Measurements from ENCODE around the gene IGFN1.

Gene IGFN1

DNA sequence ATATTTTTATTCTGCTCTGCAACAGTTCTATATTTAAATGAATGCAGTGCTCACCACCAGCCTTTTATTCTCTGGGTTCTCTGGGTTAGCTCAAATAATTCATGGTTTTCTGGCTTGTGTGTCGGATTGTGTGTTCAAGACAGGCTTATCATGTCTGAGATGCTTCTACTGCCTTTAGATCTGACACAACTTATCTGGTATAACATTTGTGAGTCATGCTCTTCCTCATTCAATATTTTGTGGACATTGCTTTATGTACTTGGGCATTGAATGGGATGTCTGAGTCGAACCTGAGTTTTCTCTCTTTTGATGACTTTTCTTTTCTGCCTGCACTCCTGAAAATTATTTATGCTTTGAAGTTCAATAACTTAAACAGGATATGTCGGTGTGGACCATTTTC, 75.1 kb downstream of the IGFN1 start:
- DNase-seq (ENCODE audit: low read depth in 2 of 2), result no peak

DNA sequence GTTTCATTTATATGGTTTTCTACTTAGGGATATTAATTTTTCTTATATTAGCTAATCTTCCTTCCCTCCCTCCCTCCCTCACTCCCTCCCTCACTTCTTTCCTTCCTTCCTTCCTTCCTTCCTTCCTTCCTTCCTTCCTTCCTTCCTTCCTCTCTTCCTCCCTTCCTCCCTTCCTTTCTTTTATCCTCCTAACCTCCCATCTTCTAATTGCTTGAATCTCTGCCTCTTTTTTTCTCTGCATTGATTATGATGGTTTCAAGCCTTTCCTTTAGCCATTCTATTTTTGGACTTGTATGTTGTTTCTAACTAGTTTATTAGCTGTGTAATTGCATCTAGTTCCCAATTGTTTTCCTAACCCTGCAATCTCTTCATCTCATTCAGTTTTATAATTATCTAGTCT, 75.7 kb downstream of the IGFN1 start:
- DNase-seq (ENCODE audit: low read depth in 2 of 2), result no peak

DNA sequence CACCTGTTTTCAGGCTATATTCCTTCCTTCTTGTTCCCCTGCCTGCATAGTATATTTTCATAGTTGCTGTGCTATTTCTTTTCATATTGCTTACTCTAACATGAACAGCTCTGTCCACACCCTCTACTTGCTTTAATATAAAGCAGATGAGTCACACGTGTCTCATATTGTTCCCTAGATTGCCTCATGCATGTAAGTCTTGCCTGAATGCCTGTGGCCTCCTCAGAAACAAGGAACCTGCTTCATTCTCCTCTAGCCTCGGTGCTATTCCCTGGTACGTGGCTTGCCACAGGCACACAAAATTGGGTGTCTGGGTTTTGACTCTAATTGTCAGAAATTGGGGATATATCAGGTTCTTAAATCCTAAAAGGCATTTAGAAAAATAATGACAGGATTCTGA, 76.2 kb downstream of the IGFN1 start:
- DNase-seq (ENCODE audit: low read depth in 2 of 2), result no peak

DNA sequence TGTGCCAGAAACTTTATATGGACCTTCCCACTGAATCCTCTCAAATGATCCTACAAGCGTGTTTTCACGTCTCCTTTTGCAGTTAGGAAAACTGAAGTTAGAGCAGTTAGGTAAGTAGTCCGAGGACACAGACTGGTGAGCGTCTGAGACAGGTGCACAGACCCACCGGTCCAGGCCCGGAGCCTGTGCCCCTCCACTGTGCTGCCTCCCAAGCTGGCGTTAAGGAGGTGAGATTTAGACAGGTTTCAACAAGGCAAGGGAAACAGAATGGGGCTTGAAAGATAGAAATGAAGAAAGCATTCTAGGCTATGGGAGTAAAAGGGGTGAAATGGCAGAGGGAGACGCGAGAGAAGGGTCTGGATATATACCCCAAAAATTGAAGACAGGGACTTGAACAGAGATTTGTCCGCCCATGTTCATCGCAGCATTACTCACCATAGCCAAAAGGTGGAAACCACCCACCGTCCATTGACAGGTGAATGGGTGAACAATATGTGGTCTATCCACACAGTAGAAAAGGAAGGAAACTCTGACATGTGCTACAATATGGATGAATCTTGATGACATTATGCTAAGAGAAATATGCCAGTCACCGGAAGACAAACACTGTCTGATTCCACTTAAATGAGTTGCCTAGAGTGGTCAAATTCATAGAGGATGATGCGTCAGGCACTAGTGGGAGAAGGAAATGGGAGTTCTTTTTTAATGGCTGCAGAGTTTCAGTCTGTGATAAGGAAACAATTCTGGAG, 77.0 kb downstream of the IGFN1 start:
- no peak for DNase-seq (ENCODE audit: low read depth in 2 of 2)

DNA sequence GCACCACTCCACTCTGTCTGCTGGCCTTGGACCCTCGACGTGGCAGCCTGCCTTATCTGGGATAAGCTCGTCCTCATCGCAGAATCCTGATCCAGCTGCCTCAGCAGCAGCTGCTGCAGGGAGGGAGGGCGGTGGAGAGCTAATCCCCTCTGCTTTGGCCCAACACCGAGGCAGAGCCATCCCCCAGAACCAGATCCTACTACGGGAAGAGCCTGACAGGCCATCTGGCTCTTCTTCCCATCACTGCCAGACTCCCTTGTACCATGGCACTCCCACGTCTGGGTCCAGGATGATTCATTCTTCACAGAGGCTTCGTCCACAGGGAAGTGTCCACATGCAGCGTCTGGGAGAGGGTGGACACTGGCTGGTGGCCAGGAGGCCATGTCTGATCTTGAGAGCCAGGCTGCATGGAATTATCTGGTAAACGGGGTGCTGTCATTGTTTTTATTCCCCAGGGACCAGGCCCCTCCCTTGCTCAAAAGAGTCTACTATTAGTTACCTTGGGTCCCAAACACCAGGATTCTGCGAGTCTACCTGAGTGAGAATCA, 78.1 kb downstream of the IGFN1 start:
- DNase-seq (ENCODE audit: low read depth in 2 of 2), result no peak

DNA sequence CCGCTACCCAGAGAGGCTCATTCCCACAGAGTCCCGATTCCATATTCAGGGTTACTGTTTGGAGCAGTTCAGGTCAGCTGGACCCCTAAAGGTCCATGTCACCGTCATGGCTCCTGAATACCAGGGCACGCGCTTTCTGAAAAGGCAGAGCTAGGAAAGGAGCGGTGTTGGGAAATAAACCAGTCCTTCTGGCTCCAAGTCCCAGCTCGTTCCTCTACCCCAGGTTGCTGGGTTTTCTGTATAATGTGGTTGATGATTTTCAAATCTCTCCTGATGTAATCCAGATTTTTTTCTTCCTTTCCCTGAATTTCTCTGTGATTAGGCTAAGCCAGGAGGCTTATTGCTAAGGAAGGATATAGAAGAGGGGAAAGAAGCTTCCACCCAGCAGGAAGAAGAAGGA, 78.7 kb downstream of the IGFN1 start:
- DNase-seq (ENCODE audit: low read depth in 2 of 2), result no peak

DNA sequence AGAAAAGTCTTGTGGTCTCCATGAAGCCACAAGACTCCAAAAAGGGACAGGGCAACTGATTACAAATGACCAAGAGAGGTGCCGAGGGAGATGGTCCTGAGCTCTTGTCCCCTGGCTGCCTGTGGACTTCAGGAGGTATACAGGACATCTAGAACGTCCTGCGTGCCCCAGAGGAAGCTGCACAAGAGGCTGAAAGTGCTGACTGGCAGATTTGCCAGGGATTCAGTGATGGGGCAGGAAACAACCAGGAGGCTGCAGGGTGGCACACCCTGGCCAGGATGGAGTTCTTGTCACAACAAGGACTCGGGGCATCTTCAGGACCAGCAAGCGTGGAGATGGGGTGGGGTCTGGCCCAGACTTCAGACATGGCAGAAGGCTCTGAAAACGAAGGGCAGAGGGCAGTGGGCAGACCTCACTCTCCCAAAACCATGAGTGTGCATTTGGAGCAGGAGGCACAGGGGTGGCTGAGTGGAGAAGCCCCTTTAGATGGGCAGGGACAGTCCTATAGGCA, 79.3 kb downstream of the IGFN1 start:
- DNase-seq (ENCODE audit: low read depth in 2 of 2), result no peak

DNA sequence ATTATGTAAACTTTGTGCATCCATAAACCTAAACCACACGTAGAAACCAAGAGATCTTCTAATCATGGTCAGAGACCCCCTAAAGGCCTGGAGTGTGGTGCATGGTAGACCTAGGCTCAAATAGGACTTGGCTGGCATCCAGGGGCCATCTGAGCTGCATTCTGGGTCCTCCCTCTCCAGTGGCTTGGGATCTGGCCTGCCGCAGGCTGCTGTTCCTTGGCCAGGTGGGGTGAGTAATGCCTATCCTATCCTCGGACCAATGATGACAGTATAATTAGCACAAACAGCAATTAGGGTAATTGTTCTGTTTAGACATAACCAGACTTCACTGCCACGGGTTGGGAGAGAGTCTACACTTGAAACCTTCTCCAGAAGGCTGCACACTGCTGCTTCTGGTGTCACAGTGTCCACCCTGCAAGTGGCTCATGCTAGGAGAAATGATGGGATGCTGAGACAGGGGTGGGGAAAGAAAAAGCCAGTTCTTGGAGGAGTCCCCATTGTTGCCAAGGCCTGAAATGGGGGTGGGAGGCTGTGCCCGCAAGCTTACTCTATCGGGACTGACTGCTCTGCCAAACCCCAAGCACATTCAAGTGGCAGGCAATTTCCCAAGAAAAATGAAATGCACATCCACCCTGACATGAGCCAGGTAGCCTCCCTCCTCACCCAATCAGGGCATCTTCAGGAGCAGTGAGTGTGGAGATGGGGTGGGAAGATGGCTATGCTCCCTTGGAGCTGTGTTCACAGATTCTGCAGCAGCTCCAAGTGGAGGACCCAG, 80.2 kb downstream of the IGFN1 start:
- DNase-seq (ENCODE audit: low read depth in 2 of 2), result no peak

DNA sequence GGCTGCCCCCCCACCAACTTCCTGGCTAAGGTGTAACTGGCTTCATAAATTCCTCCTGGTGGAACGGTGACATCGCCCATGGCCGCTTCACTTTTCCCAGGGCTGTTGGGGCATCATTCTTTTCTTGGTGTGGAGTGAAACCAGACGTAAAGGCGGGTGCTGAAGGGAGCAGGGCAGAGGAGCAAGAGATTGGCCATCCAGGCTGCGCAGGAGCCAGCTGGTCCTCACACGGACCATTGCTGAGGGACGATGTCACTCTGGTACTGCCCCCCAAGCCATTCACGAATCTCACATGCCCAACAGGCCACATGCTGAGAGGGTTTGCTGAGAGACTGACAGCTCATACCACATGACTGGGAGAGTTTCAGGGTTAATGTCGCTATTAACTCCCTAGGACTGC, 82.2 kb downstream of the IGFN1 start:
- no peak for DNase-seq (ENCODE audit: low read depth in 2 of 2)

DNA sequence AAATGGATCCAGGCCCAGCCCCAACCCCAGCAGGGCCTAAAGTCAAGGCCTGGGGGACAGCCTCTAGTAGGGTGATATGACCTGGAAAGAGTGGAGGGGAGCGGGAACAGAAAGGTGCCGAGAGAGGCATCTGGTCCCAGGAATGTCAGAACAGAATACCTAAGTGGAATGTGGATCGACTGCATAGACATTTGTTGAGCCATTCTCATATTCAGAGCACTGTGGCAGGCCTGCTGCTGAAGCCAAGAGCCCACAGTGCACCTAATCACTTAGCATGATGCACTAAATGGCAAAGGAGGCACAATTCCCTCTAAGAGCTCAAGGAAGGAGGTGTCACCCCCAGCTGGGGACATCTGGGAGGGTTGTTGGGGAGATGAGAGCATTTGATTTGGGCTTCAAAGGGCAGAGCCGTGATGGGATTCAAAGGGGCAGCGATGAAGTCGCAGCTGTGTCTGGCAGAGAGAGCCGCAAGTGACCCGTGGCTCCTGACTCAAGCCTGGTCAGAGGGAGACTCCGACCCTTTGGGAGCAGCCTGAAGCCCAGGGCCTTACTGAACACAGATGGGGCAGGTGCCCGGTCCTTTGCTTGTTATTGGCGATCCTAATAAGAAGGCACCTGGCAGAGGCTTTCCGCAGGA, 84.1 kb downstream of the IGFN1 start:
- no peak for DNase-seq (ENCODE audit: low read depth in 2 of 2)

DNA sequence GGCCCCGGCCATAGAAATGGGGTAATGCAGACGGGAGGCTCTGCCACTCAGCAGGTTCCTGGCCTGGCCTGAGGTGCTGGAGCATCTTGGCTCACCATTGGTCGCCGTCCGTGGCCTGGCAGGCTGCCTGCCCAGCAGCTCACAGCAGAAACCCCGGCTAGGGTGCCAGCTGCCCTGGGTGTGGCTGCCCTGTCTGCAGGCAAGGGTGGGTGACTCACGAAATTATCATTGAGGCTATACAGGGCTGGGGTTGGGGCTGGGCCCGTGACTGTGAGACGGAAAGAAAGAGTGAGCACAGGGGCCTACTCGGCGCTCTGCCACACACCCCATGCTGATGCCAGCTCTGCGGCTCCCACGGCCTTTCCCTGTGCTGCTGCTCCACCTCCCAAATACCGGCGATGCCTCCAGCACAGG, 84.6 kb downstream of the IGFN1 start:
- DNase-seq (ENCODE audit: low read depth in 2 of 2), result no peak

DNA sequence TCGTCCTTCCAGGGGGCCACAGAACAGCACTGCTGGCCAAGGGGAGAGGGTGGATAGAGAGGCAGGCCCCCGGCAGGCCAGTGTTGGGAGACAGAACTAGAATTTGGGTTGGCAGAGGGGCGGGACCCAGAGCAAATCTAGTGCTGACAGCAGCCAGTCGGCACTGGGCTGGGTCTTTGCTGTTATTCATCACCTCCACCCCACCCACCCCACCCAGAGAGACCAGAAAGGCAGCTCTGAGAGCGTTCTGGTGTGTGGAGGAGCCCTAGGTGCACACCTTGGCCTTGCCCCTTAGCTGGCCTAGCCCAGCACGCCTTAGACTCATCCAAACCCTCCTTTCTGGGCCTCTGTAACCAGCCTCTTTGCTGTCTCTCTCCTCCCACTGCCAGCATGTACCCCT, 86.3 kb downstream of the IGFN1 start:
- DNase-seq (ENCODE audit: low read depth in 2 of 2), result no peak

DNA sequence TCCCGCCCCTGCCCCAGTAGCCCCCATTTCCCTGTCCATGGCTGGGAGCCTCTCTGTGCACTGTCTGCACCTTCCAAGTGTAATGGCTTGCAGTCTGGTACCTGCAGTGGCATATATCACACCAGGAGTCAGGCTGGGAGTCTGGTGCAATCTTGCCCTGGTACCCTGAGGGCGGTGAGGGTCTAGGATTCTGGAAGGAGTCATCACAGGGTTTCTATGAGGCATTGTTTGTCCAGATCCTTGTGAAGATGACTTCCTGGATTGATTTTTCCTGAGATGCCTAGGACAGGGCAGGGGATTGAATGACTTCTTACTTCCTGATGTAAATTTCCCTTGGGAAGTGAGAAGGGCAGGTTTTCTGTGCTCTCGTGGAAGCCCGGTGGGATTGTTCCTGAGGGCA, 86.8 kb downstream of the IGFN1 start:
- DNase-seq (ENCODE audit: low read depth in 2 of 2), result no peak
